IMR-90 (cell line): ENCODE measurements around the gene CYP17A1.

Experiments used
- BHLHE40 ChIP-seq: fragments of 150-350 bp; IDR thresholded peaks from 2 replicates; pipeline ENCODE4 v1.6.1; 2016; ENCODE audit warnings: mild to moderate bottlenecking, low read depth, low read length
- CEBPB ChIP-seq: IDR thresholded peaks from 2 replicates; pipeline ENCODE4 v1.6.1; 2012; ENCODE audit warnings: low read depth, low read length, improper control_type of control experiment
- CHD1 ChIP-seq: IDR thresholded peaks from 2 replicates; pipeline ENCODE4 v1.6.1; 2012; ENCODE audit warnings: low read depth, low read length, improper control_type of control experiment
- CTCF ChIP-seq: conservative IDR thresholded peaks from 2 replicates; pipeline ENCODE4 v1.5.1; 2012; ENCODE audit warnings: mild to moderate bottlenecking, low read depth, low read length, improper control_type of control experiment
- ELK1 ChIP-seq: fragments of 150-350 bp; IDR thresholded peaks from 2 replicates; pipeline ENCODE4 v1.6.1; 2016; ENCODE audit warnings: low read depth, mild to moderate bottlenecking, low read length, moderate library complexity, borderline replicate concordance
- FOS ChIP-seq: fragments of 150-350 bp; IDR thresholded peaks from 2 replicates; pipeline ENCODE4 v1.6.1; 2016; ENCODE audit warnings: low read depth, low read length
- MAFK ChIP-seq: IDR thresholded peaks from 2 replicates; pipeline ENCODE4 v1.6.1; 2012; ENCODE audit warnings: low read depth, low read length, improper control_type of control experiment
- MAZ ChIP-seq: IDR thresholded peaks from 2 replicates; pipeline ENCODE4 v1.6.1; 2012; ENCODE audit warnings: low read depth, mild to moderate bottlenecking, low read length, improper control_type of control experiment, moderate library complexity, borderline replicate concordance
- MXI1 ChIP-seq: IDR thresholded peaks from 2 replicates; pipeline ENCODE4 v1.6.1; 2012; ENCODE audit warnings: low read depth, mild to moderate bottlenecking, low read length, moderate library complexity, borderline replicate concordance
- NFE2L2 ChIP-seq: fragments of 150-350 bp; IDR thresholded peaks from 2 replicates; pipeline ENCODE4 v1.6.1; 2016; ENCODE audit warnings: low read depth, mild to moderate bottlenecking, low read length
- POLR2A ChIP-seq: IDR thresholded peaks from 2 replicates; pipeline ENCODE4 v1.6.1; 2012; ENCODE audit warnings: mild to moderate bottlenecking, low read depth, low read length
- RAD21 ChIP-seq: IDR thresholded peaks from 2 replicates; pipeline ENCODE4 v1.6.1; 2012; ENCODE audit warnings: low read length, improper control_type of control experiment
- RFX5 ChIP-seq: IDR thresholded peaks from 2 replicates; pipeline ENCODE4 v1.8.0; 2012; ENCODE audit warnings: low read depth, mild to moderate bottlenecking, low read length, moderate library complexity
- SMC3 ChIP-seq: fragments of 150-350 bp; IDR thresholded peaks from 2 replicates; pipeline ENCODE4 v1.6.1; 2016; ENCODE audit warnings: low read depth, mild to moderate bottlenecking, antibody characterized with exemption, low read length, moderate library complexity

DNA sequence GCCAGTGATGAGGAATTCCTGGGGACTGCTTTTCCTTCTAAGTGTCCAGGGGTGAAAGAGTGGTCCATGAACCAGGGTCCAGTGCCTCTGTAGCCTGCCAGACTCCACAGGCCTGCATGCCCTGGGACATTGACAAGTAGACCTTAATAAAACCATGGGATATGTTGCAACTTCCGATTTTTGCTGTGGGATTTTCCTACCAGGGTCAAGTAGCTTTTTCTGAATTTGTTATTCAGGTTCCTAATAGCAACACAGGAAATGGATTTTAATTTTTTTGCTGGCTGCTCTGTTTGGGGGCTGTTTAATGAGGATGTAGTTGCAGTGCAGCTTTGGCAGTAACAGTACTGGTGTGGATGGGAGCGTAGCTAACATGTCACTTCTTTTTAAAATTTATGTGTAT lies 51.4 kb downstream of the CYP17A1 start:
- no peak for TF ChIP-seq CTCF
- TF ChIP-seq CEBPB, result 0 out of 2 replicates have a peak, but pooled peaks have one; percentile 34
- no peak for TF ChIP-seq POLR2A
- TF ChIP-seq SMC3, result no peak
- no peak for TF ChIP-seq MXI1
- no peak for TF ChIP-seq MAFK
- no peak for TF ChIP-seq NFE2L2
- no peak for TF ChIP-seq BHLHE40
- no peak for TF ChIP-seq MAZ
- no peak for TF ChIP-seq RAD21
- no peak for TF ChIP-seq RFX5
- TF ChIP-seq CHD1, result no peak
- no peak for TF ChIP-seq FOS
- no peak for TF ChIP-seq ELK1
